IPS DF 6.9 (cell line): ENCODE measurements around the gene THAP11.

Experiments
- DNase-seq: peaks from one replicate; pipeline ENCODE4 v3.0.0-alpha.2; 2013; ENCODE audit warnings: low read depth, low spot score
- H3K27ac ChIP-seq: one replicate; pipeline ENCODE4 v1.5.1; 2013; ENCODE audit warnings: low read length, control low read depth
- H3K27me3 ChIP-seq: 2 replicates; pipeline ENCODE4 v1.6.1; 2013; ENCODE audit warnings: mild to moderate bottlenecking, low read length; ENCODE audit not compliant: control insufficient read depth, insufficient read depth
- H3K36me3 ChIP-seq: 2 replicates; pipeline ENCODE4 v1.6.1; 2013; ENCODE audit warnings: low read length; ENCODE audit not compliant: control insufficient read depth, insufficient read depth
- H3K4me1 ChIP-seq: 2 replicates; pipeline ENCODE4 v1.6.1; 2013; ENCODE audit warnings: low read length; ENCODE audit not compliant: control insufficient read depth, insufficient read depth
- H3K4me3 ChIP-seq: 2 replicates; pipeline ENCODE4 v1.5.1; 2013; ENCODE audit warnings: mild to moderate bottlenecking, low read length
- H3K9me3 ChIP-seq: 2 replicates; pipeline ENCODE4 v1.6.1; 2013; ENCODE audit warnings: low read length, inconsistent platforms; ENCODE audit not compliant: control insufficient read depth, insufficient read depth
- WGBS: extraction: QIAGEN DNeasy Blood & Tissue Kit; methylation state at CpG from one replicate; pipeline ENCODE4 v1.1.7; 2013; ENCODE audit warnings: mixed read lengths, missing lambda C conversion rate; ENCODE audit not compliant: insufficient read length, insufficient coverage; 5-methylcytosine and 5-hydroxymethylcytosine counted together

The THAP11 gene

GRCh38 chr16:67873435-67874370 lies 31.6 kb downstream of the THAP11 start:
- no peak overlapping the region for H3K27ac ChIP-seq
- no CpG with 5 or more reads among the region's 23 CpGs for WGBS
- no peak for DNase-seq
- peaks cover 16% of the 10 kb centered on the region for H3K36me3 ChIP-seq
- H3K4me3 ChIP-seq = peak overlapping the region; percentile 98
- H3K4me1 ChIP-seq = peaks cover 1% of the 10 kb centered on the region; the same call in 1 of the 2 replicates
- H3K27me3 ChIP-seq = no peaks in the 10 kb centered on the region
- no peaks in the 10 kb centered on the region for H3K9me3 ChIP-seq

GRCh38 chr16:67874372-67874771 lies 32.3 kb downstream of the THAP11 start:
- Histone ChIP-seq H3K9me3 (no peaks in the 10 kb centered on the region), H3K36me3 (peaks cover 22% of the 10 kb centered on the region), H3K27ac (no peak overlapping the region), H3K4me3 (no peak overlapping the region), H3K4me1 (peaks cover 1% of the 10 kb centered on the region; the same call in 1 of the 2 replicates), H3K27me3 (no peaks in the 10 kb centered on the region)
- no peak for DNase-seq
- no CpG with 5 or more reads among the region's 3 CpGs for whole genome bisulfite sequencing

- no peak for DNase-seq
- Histone ChIP-seq H3K4me1 (peaks cover 1% of the 10 kb centered on the region; the same call in 1 of the 2 replicates), H3K36me3 (peaks cover 44% of the 10 kb centered on the region), H3K4me3 (no peak overlapping the region), H3K27me3 (no peaks in the 10 kb centered on the region), H3K9me3 (no peaks in the 10 kb centered on the region), H3K27ac (no peak overlapping the region)
- no CpG with 5 or more reads among the region's 11 CpGs for WGBS
Measured at GRCh38 chr16:67877064-67877463, 34.9 kb downstream of the THAP11 start.

- peaks cover 52% of the 10 kb centered on the region for H3K36me3 ChIP-seq
- no CpG with 5 or more reads among the region's 6 CpGs for WGBS
- DNase-seq = no peak
Measured at GRCh38 chr16:67878232-67878631, 36.1 kb downstream of the THAP11 start.

GRCh38 chr16:67878846-67879245 lies 36.7 kb downstream of the THAP11 start:
- H3K36me3 ChIP-seq = peaks cover 52% of the 10 kb centered on the region
- H3K9me3 ChIP-seq = no peaks in the 10 kb centered on the region
- 0 out of 2 replicates have a peak, but pooled peaks cover 1% of the 10 kb centered on the region for H3K4me1 ChIP-seq
- no peaks in the 10 kb centered on the region for H3K27me3 ChIP-seq
- no CpG with 5 or more reads among the region's 9 CpGs for WGBS
- DNase-seq = no peak
- no peak overlapping the region for H3K27ac ChIP-seq
- no peak overlapping the region for H3K4me3 ChIP-seq

More at GRCh38 chr16:67878232-67878631, 36.1 kb downstream of the THAP11 start:
- Histone ChIP-seq H3K27me3 (no peaks in the 10 kb centered on the region), H3K27ac (no peak overlapping the region), H3K4me1 (0 out of 2 replicates have a peak, but pooled peaks cover 1% of the 10 kb centered on the region), H3K9me3 (no peaks in the 10 kb centered on the region), H3K4me3 (no peak overlapping the region)

GRCh38 chr16:67879462-67879861 lies 37.3 kb downstream of the THAP11 start:
- DNase-seq = no peak

GRCh38 chr16:67879936-67880335 lies 37.8 kb downstream of the THAP11 start:
- Histone ChIP-seq H3K36me3 (peaks cover 52% of the 10 kb centered on the region), H3K9me3 (no peaks in the 10 kb centered on the region), H3K4me1 (peaks cover 2% of the 10 kb centered on the region; the same call in 1 of the 2 replicates), H3K27me3 (no peaks in the 10 kb centered on the region), H3K4me3 (no peak overlapping the region), H3K27ac (no peak overlapping the region)
- no CpG with 5 or more reads among the region's 5 CpGs for WGBS
- DNase-seq = no peak

More at GRCh38 chr16:67879462-67879861, 37.3 kb downstream of the THAP11 start:
- Histone ChIP-seq H3K4me1 (no peaks in the 10 kb centered on the region), H3K9me3 (no peaks in the 10 kb centered on the region), H3K36me3 (peaks cover 52% of the 10 kb centered on the region), H3K4me3 (no peak overlapping the region), H3K27me3 (no peaks in the 10 kb centered on the region), H3K27ac (no peak overlapping the region)
- no CpG with 5 or more reads among the region's 12 CpGs for WGBS

- Histone ChIP-seq H3K27ac (no peak overlapping the region), H3K27me3 (no peaks in the 10 kb centered on the region), H3K4me1 (peaks cover 4% of the 10 kb centered on the region), H3K9me3 (no peaks in the 10 kb centered on the region), H3K4me3 (no peak overlapping the region), H3K36me3 (peaks cover 52% of the 10 kb centered on the region)
- no peak for DNase-seq
- no CpG with 5 or more reads among the region's 13 CpGs for WGBS
Measured at GRCh38 chr16:67880584-67880983, 38.5 kb downstream of the THAP11 start.

- peaks cover 5% of the 10 kb centered on the region for H3K4me1 ChIP-seq
- no peaks in the 10 kb centered on the region for H3K9me3 ChIP-seq
- no peaks in the 10 kb centered on the region for H3K27me3 ChIP-seq
- no peak overlapping the region for H3K4me3 ChIP-seq
- no peak for DNase-seq
- H3K27ac ChIP-seq = no peak overlapping the region
- peaks cover 52% of the 10 kb centered on the region for H3K36me3 ChIP-seq
- no CpG with 5 or more reads among the region's 21 CpGs for WGBS
Measured at GRCh38 chr16:67881621-67882161, 39.6 kb downstream of the THAP11 start.

- peaks cover 5% of the 10 kb centered on the region for H3K4me1 ChIP-seq
- peaks cover 50% of the 10 kb centered on the region for H3K36me3 ChIP-seq
- WGBS = no CpG with 5 or more reads among the region's 18 CpGs
- no peak overlapping the region for H3K4me3 ChIP-seq
- DNase-seq = no peak
- H3K9me3 ChIP-seq = no peaks in the 10 kb centered on the region
- no peak overlapping the region for H3K27ac ChIP-seq
- no peaks in the 10 kb centered on the region for H3K27me3 ChIP-seq
Measured at GRCh38 chr16:67882374-67883145, 40.4 kb downstream of the THAP11 start.
